H1 (cell line): Measurements from ENCODE around the gene TASOR2. TPM values are rescaled to one million over a fixed set of nuclear protein-coding genes. Genes with fewer than 3 reads are reported as not detected.

Experiments used
- CTCF ChIA-PET: fragments of 300-600 bp; sonication (Branson Sonifier 250); formaldehyde crosslinking; loops from one replicate; lab custom pipeline; 2021; ENCODE audit not compliant: partially characterized antibody; lab: Charles Lee
- POLR2A ChIA-PET: fragments of 300-600 bp; sonication (Branson Sonifier 250); formaldehyde crosslinking; loops from one replicate; lab custom pipeline; 2021; ENCODE audit warnings: inconsistent platforms; ENCODE audit not compliant: partially characterized antibody; lab: Charles Lee
- DNase-seq, 2 experiments: peaks; one replicate each; pipeline versions ENCODE4 v3.0.0 to v3.0.0-alpha.2; 2010 to 2022; ENCODE audit warnings: low spot score in 2 of 2, low read depth in 1 of 2, mixed read lengths in 1 of 2
- FAIRE-seq: peaks from 2 replicates; lab custom pipeline; 2011; peaks lifted over from hg19 to GRCh38; lab: Jason Lieb, UNC
- H2AFZ ChIP-seq: 2 replicates; pipeline ENCODE4 v1.8.1; 2012; ENCODE audit warnings: low read length, inconsistent platforms
- H2AK5ac ChIP-seq: 2 replicates; pipeline ENCODE4 v1.6.1; 2013; ENCODE audit warnings: low read depth, low read length
- H2BK120ac ChIP-seq: replicated peaks from 2 replicates; pipeline ENCODE3; 2013; ENCODE audit warnings: low read depth, low read length, inconsistent platforms
- H2BK12ac ChIP-seq: 2 replicates; pipeline ENCODE4 v1.6.1; 2013; ENCODE audit warnings: low read depth, low read length
- H2BK15ac ChIP-seq: 2 replicates; pipeline ENCODE4 v1.6.1; 2013; ENCODE audit warnings: low read length
- H2BK20ac ChIP-seq: 2 replicates; pipeline ENCODE4 v1.6.1; 2013; ENCODE audit warnings: low read length
- H2BK5ac ChIP-seq: 2 replicates; pipeline ENCODE4 v1.6.1; 2013; ENCODE audit warnings: low read depth, low read length
- H3K14ac ChIP-seq: 2 replicates; pipeline ENCODE4 v1.6.1; 2013; ENCODE audit warnings: inconsistent platforms; ENCODE audit not compliant: insufficient read length
- H3K18ac ChIP-seq: 2 replicates; pipeline ENCODE4 v1.6.1; 2013; ENCODE audit warnings: low read length; ENCODE audit errors: extremely low read depth
- H3K23ac ChIP-seq: 2 replicates; pipeline ENCODE4 v1.6.1; 2013; ENCODE audit warnings: inconsistent platforms; ENCODE audit not compliant: insufficient read length
- H3K23me2 ChIP-seq: 2 replicates; pipeline ENCODE4 v1.6.1; 2013; ENCODE audit warnings: low read depth, low read length
- H3K27ac ChIP-seq: 2 replicates; pipeline ENCODE4 v1.6.1; 2011; ENCODE audit warnings: low read depth, low read length, inconsistent platforms
- H3K27me3 ChIP-seq, 4 experiments: replicated peaks in 1 of 4; 1 replicate in 1 of 4; 2 replicates in 3 of 4; pipeline versions ENCODE4 v1.6.1 to v1.8.1; 2011 to 2013; ENCODE audit warnings: low read length in 3 of 4, mild to moderate bottlenecking in 3 of 4, inconsistent platforms in 2 of 4, mixed read lengths in 2 of 4, moderate library complexity in 1 of 4; ENCODE audit not compliant: control insufficient read depth in 3 of 4, insufficient read depth in 3 of 4; ENCODE audit errors: extremely low read depth in 1 of 4
- H3K36me3 ChIP-seq, 4 experiments: 2 replicates each; pipeline versions ENCODE4 v1.6.1 to v1.8.1; 2011 to 2013; ENCODE audit warnings: mild to moderate bottlenecking in 4 of 4, low read length in 3 of 4, moderate library complexity in 2 of 4, control low read depth in 1 of 4, inconsistent platforms in 1 of 4; ENCODE audit not compliant: insufficient read depth in 4 of 4, control insufficient read depth in 2 of 4
- H3K4ac ChIP-seq: replicated peaks from 2 replicates; pipeline ENCODE3; 2013; ENCODE audit warnings: low read length, low read depth, mixed read lengths, inconsistent platforms; ENCODE audit not compliant: insufficient read length
- H3K4me1 ChIP-seq, 4 experiments: replicated peaks in 1 of 4; 1 replicate in 1 of 4; 2 replicates in 3 of 4; pipeline versions ENCODE4 v1.6.1 to v1.8.1; 2011 to 2013; ENCODE audit warnings: low read length in 3 of 4, inconsistent platforms in 2 of 4, mixed read lengths in 1 of 4; ENCODE audit not compliant: insufficient read depth in 4 of 4, control insufficient read depth in 3 of 4
- H3K4me2 ChIP-seq, 2 experiments: 2 replicates each; pipeline versions ENCODE4 v1.6.1 to v1.8.1; 2011 to 2013; ENCODE audit warnings: low read depth in 2 of 2, low read length in 2 of 2, control low read depth in 1 of 2, inconsistent platforms in 1 of 2, mild to moderate bottlenecking in 1 of 2; ENCODE audit not compliant: insufficient read depth in 1 of 2
- H3K4me3 ChIP-seq, 4 experiments: fragments of 200-600, 300-600 bp in 1 of 4; sonication (generic), shearing (Covaris generic), sonication (Bioruptor Twin) in 1 of 4; 2 replicates each; pipeline versions ENCODE4 v1.5.1 to v1.8.1; 2011 to 2016; ENCODE audit warnings: low read length in 4 of 4, low read depth in 3 of 4, control low read depth in 2 of 4, inconsistent platforms in 2 of 4, mild to moderate bottlenecking in 2 of 4, mixed read lengths in 1 of 4, moderate library complexity in 1 of 4; ENCODE audit not compliant: insufficient read depth in 2 of 4; ENCODE audit errors: extremely low read depth in 1 of 4
- H3K56ac ChIP-seq: replicated peaks from 2 replicates; pipeline ENCODE3; 2013; ENCODE audit warnings: low read depth, mild to moderate bottlenecking, mixed read lengths, low read length, inconsistent platforms; ENCODE audit not compliant: insufficient read length
- H3K79me1 ChIP-seq: 2 replicates; pipeline ENCODE4 v1.6.1; 2013; ENCODE audit warnings: low read depth, low read length, control low read depth
- H3K79me2 ChIP-seq, 2 experiments: 2 replicates each; pipeline versions ENCODE4 v1.6.1 to v1.8.1; 2012 to 2013; ENCODE audit warnings: low read length in 2 of 2, mild to moderate bottlenecking in 2 of 2, inconsistent platforms in 1 of 2; ENCODE audit not compliant: insufficient read depth in 2 of 2, control insufficient read depth in 1 of 2
- H3K9ac ChIP-seq, 4 experiments: replicated peaks in 1 of 4; 1 replicate in 1 of 4; 2 replicates in 3 of 4; pipeline versions ENCODE4 v1.6.1 to v1.8.1; 2011 to 2013; ENCODE audit warnings: low read depth in 3 of 4, low read length in 3 of 4, control low read depth in 2 of 4, mild to moderate bottlenecking in 2 of 4, moderate library complexity in 2 of 4, inconsistent platforms in 1 of 4; ENCODE audit errors: extremely low read depth in 1 of 4
- H3K9me3 ChIP-seq, 2 experiments: 2 replicates each; pipeline versions ENCODE4 v1.6.1 to v1.8.1; 2012 to 2013; ENCODE audit warnings: mild to moderate bottlenecking in 2 of 2, moderate library complexity in 2 of 2, control low read depth in 1 of 2, inconsistent platforms in 1 of 2, low read depth in 1 of 2, low read length in 1 of 2, mixed read lengths in 1 of 2; ENCODE audit not compliant: insufficient read depth in 2 of 2
- H4K20me1 ChIP-seq, 2 experiments: replicated peaks in 1 of 2; 2 replicates each; pipeline versions ENCODE3 to v1.8.1; 2011 to 2013; ENCODE audit warnings: inconsistent platforms in 2 of 2, low read length in 2 of 2, mild to moderate bottlenecking in 1 of 2; ENCODE audit not compliant: insufficient read depth in 2 of 2, control insufficient read depth in 1 of 2
- H4K5ac ChIP-seq: 2 replicates; pipeline ENCODE4 v1.6.1; 2013; ENCODE audit warnings: low read length, low read depth, mixed read lengths, inconsistent platforms; ENCODE audit not compliant: insufficient read length
- H4K8ac ChIP-seq: 2 replicates; pipeline ENCODE4 v1.8.0; 2013; ENCODE audit warnings: mild to moderate bottlenecking, moderate library complexity, low read length, inconsistent platforms; ENCODE audit not compliant: insufficient read depth; ENCODE audit errors: extremely low read depth
- H4K91ac ChIP-seq: replicated peaks from 2 replicates; pipeline ENCODE3; 2013; ENCODE audit warnings: low read length, mixed read lengths, inconsistent platforms; ENCODE audit not compliant: insufficient read length
- CBX8 ChIP-seq: fragments of 300-800, 300-1000 bp; sonication (generic); IDR thresholded peaks from 2 replicates; pipeline ENCODE4 v1.7.1; 2016; ENCODE audit warnings: low read depth, low read length, borderline replicate concordance
- CHD1 ChIP-seq: IDR thresholded peaks from 2 replicates; pipeline ENCODE4 v1.6.1; 2012; ENCODE audit warnings: low read depth, low read length, improper control_type of control experiment
- CREB1 ChIP-seq: IDR thresholded peaks from 2 replicates; pipeline ENCODE4 v1.6.1; 2012; ENCODE audit warnings: inconsistent platforms
- CTCF ChIP-seq, 3 experiments: IDR thresholded peaks; 1 replicate in 2 of 3; 2 replicates in 1 of 3; pipeline versions ENCODE4 v1.5.1 to v1.6.1; 2011; ENCODE audit warnings: low read length in 3 of 3, mild to moderate bottlenecking in 3 of 3, inconsistent platforms in 2 of 3, low read depth in 1 of 3, moderate library complexity in 1 of 3; ENCODE audit not compliant: insufficient read depth in 1 of 3; ENCODE audit errors: control extremely low read depth in 1 of 3
- KDM5A ChIP-seq: fragments of 200-600 bp; IDR thresholded peaks from 2 replicates; pipeline ENCODE4 v1.7.1; 2012; ENCODE audit warnings: mild to moderate bottlenecking, low read length, inconsistent platforms, mixed read lengths
- MAX ChIP-seq: IDR thresholded peaks from 2 replicates; pipeline ENCODE4 v1.6.1; 2012; ENCODE audit warnings: inconsistent platforms
- SIN3A ChIP-seq, 2 experiments: IDR thresholded peaks in 1 of 2; conservative IDR thresholded peaks in 1 of 2; 2 replicates each; pipeline ENCODE4 v1.6.1; 2011 to 2012; ENCODE audit warnings: low read length in 2 of 2, improper control_type of control experiment in 1 of 2, low read depth in 1 of 2, mild to moderate bottlenecking in 1 of 2
- SIRT6 ChIP-seq: IDR thresholded peaks from one replicate; pipeline ENCODE4 v1.7.1; 2012; ENCODE audit warnings: low read length, inconsistent platforms
- SIX5 ChIP-seq: IDR thresholded peaks from 2 replicates; pipeline ENCODE4 v1.6.1; 2011; ENCODE audit warnings: mild to moderate bottlenecking, low read depth, low read length
- SP2 ChIP-seq: IDR thresholded peaks from 2 replicates; pipeline ENCODE4 v1.6.1; 2012; ENCODE audit warnings: mild to moderate bottlenecking, low read length, inconsistent platforms
- WGBS, 2 experiments: shearing (Covaris generic) in 1 of 2; methylation state at CpG; one replicate each; pipeline versions ENCODE4 v1.1.6 to v1.1.7; 2013 to 2015; ENCODE audit warnings: low lambda C conversion rate in 2 of 2, mixed read lengths in 2 of 2, inconsistent platforms in 1 of 2, low coverage in 1 of 2, missing lambda C conversion rate in 1 of 2; ENCODE audit not compliant: insufficient replicate concordance in 2 of 2, insufficient coverage in 1 of 2, insufficient read length in 1 of 2; ENCODE audit errors: extremely low coverage in 1 of 2, missing lambda C conversion rate in 1 of 2; 5-methylcytosine and 5-hydroxymethylcytosine counted together
- polyA plus RNA-seq, 7 experiments: library from polyadenylated mRNA; depleted of rRNA in 3 of 7; stranded (reverse) in 5 of 7; unstranded in 2 of 7; fragments of >200 nt in 5 of 7; fragments of 200-250 nt in 2 of 7; gene quantifications; 1 replicate in 5 of 7; 2 replicates in 1 of 7; 4 replicates in 1 of 7; pipeline versions ENCODE4 v1.2.1 to v1.2.3, GENCODE V29; 2011 to 2013; ENCODE audit warnings: missing spikeins in 2 of 7, mixed read lengths in 2 of 7
- total RNA-seq: library from RNA; stranded (reverse); fragmentation: NEBNext Ultra II Directional; extraction: Animal tissue kit (Norgen Biotek cat#: 25700); gene quantifications from 2 replicates; pipeline ENCODE4 v1.2.1, GENCODE V29; 2021

Gene TASOR2
- total and polyA plus RNA-seq, 2 of the 8 experiments (the other 6 are each of a cell fraction or from before 2014, with no cell fraction given), result 13.1 to 74.9 TPM

GRCh38 chr10:5650664-5651387 is 33.8 kb upstream of the TASOR2 start:
- Histone ChIP-seq H3K4me2 (no peak overlapping the region), H2AFZ (no peak overlapping the region), H2BK12ac (no peak overlapping the region), H3K4me1 (peaks cover 0 to 4% (median 0%) of the 10 kb centered on the region in 4 experiments; a peak in 2 of 7 replicates), H2BK120ac (no peak overlapping the region), H3K9ac (no peak overlapping the region), H3K27me3 (no peaks in the 10 kb centered on the region), H3K23ac (no peak overlapping the region), H3K79me1 (peaks cover 5% of the 10 kb centered on the region), H3K14ac (no peak overlapping the region), H2BK5ac (no peak overlapping the region; the same call in 1 of the 2 replicates), H4K91ac (no peak overlapping the region), H3K23me2 (no peaks in the 10 kb centered on the region), H3K4ac (no peak overlapping the region), H2AK5ac (no peak overlapping the region), H4K20me1 (peaks cover 0 to 2% of the 10 kb centered on the region in 2 experiments), H3K36me3 (peaks cover 0 to 5% (median 1%) of the 10 kb centered on the region in 4 experiments; a peak in 2 of 8 replicates), H2BK15ac (no peak overlapping the region), H4K5ac (no peak overlapping the region), H3K56ac (no peak overlapping the region), H3K18ac (no peak overlapping the region), H3K9me3 (no peaks in the 10 kb centered on the region), H3K79me2 (no peaks in the 10 kb centered on the region; a peak in 1 of 4 replicates), H3K4me3 (no peak overlapping the region), H2BK20ac (no peak overlapping the region), H4K8ac (no peak overlapping the region; the same call in 1 of the 2 replicates), H3K27ac (no peak overlapping the region)
- 89% methylated on average over 20 of the region's 20 CpGs; no CpG with 5 or more reads in 1 of the 2 experiments for WGBS, 2 experiments
- FAIRE-seq, result no peak
- CTCF ChIA-PET, result interaction anchor here (0.6 to 1.6 kb wide), 5 partner anchors 9 to 1215 kb away, joined by 3 to 5 read pairs (median 3); no protein-coding TSS in a partner anchor
- POLR2A ChIA-PET, result interaction anchor here (1.4 kb wide), 1 partner anchor 9 kb away, joined by 4 read pairs; no protein-coding TSS in a partner anchor
- DNase-seq, result no peak
- no peak for TF ChIP-seq CTCF (IDR thresholded peaks at IDR 0.05; ENCODE audit: control extremely low read depth in 1 of 3, insufficient read depth in 1 of 3, low read depth in 1 of 3, low read length in 3 of 3)
- TF ChIP-seq MAX, result no peak
- no peak for TF ChIP-seq CBX8
- no peak for TF ChIP-seq SIX5
- no peak for TF ChIP-seq SIN3A (conservative IDR thresholded peaks at IDR 0.05 in 1 of 2, IDR thresholded peaks at IDR 0.05 in 1 of 2; ENCODE audit: low read depth in 1 of 2, low read length in 2 of 2)
- no peak for TF ChIP-seq KDM5A
- no peak for TF ChIP-seq SIRT6
- no peak for TF ChIP-seq CREB1
- TF ChIP-seq CHD1, result no peak
- TF ChIP-seq SP2, result no peak
